GM12873 (cell line): Measurements from ENCODE around the gene TP63.

Experiments used
- TF ChIP-seq, protein P1 (sequence below): IDR thresholded peaks from 2 replicates; pipeline ENCODE4 v1.5.1; 2012; ENCODE audit warnings: low read depth, mild to moderate bottlenecking, moderate library complexity, low read length, control low read depth; ENCODE audit not compliant: insufficient read depth; ENCODE audit errors: missing control alignments

Gene TP63

GRCh38 chr3:189842681-189843602 lies 211.8 kb downstream of the TP63 start:
- TF ChIP-seq, protein P1, sequence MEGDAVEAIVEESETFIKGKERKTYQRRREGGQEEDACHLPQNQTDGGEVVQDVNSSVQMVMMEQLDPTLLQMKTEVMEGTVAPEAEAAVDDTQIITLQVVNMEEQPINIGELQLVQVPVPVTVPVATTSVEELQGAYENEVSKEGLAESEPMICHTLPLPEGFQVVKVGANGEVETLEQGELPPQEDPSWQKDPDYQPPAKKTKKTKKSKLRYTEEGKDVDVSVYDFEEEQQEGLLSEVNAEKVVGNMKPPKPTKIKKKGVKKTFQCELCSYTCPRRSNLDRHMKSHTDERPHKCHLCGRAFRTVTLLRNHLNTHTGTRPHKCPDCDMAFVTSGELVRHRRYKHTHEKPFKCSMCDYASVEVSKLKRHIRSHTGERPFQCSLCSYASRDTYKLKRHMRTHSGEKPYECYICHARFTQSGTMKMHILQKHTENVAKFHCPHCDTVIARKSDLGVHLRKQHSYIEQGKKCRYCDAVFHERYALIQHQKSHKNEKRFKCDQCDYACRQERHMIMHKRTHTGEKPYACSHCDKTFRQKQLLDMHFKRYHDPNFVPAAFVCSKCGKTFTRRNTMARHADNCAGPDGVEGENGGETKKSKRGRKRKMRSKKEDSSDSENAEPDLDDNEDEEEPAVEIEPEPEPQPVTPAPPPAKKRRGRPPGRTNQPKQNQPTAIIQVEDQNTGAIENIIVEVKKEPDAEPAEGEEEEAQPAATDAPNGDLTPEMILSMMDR, result no peak

GRCh38 chr3:189845069-189845468 lies 213.9 kb downstream of the TP63 start:
- TF ChIP-seq, protein P1, result no peak

- TF ChIP-seq, protein P1, result no peak
Observed at GRCh38 chr3:189848395-189849040, 217.3 kb downstream of the TP63 start.

GRCh38 chr3:189849262-189849661 lies 218.1 kb downstream of the TP63 start:
- TF ChIP-seq, protein P1, result no peak

DNA sequence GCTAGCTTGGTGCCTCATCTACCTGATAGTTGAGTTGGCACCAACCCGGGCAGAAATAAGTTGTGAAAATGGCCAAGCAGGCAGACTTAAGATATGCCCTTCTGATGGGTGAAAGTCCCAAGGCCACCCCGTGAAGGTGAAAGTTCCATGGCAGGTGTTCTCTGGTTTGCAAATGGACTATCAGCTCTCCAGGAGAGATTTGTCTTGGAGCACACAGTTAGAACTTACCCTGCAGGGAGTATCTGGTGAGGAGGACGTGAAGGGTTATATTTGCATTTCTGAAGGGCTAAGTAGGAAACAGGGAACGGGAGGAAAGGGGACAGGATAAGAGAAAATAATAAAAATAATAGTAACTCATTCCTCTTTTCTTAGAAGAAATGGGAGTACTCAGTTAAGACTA lies 220.5 kb downstream of the TP63 start:
- TF ChIP-seq, protein P1, result no peak

- TF ChIP-seq, protein P1, result no peak
Observed at GRCh38 chr3:189853906-189854305, 222.7 kb downstream of the TP63 start.

DNA sequence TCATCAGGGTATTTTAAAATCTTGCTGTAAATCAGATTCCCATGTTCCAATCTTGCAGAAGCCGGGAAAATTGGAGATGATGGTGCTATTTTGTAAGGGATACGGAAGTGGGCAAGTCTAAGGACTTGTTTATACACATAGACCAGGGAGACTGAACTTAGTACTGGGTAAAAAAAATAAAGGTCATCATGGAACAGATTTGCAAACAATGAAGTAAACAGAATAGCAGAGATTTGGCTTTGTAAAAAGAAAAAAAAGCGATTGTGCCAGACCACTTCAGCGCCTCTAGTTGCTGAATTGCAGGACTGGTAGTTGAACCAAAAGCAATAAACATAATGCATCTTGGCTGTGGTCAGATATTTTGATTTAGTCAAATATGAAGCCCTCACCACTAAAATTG lies 229.1 kb downstream of the TP63 start:
- TF ChIP-seq, protein P1, result no peak
